Activated T-cell treated with anti-CD3 and anti-CD28 coated beads, Interleukin-2, amount 50 U/mL, for 48 hours (primary cell): ENCODE data around the gene ERCC3.

ENCODE experiments used
- DNase-seq, 2 experiments: peaks; one replicate each; pipeline ENCODE4 v3.0.0-alpha.2; 2020

Gene ERCC3

DNA sequence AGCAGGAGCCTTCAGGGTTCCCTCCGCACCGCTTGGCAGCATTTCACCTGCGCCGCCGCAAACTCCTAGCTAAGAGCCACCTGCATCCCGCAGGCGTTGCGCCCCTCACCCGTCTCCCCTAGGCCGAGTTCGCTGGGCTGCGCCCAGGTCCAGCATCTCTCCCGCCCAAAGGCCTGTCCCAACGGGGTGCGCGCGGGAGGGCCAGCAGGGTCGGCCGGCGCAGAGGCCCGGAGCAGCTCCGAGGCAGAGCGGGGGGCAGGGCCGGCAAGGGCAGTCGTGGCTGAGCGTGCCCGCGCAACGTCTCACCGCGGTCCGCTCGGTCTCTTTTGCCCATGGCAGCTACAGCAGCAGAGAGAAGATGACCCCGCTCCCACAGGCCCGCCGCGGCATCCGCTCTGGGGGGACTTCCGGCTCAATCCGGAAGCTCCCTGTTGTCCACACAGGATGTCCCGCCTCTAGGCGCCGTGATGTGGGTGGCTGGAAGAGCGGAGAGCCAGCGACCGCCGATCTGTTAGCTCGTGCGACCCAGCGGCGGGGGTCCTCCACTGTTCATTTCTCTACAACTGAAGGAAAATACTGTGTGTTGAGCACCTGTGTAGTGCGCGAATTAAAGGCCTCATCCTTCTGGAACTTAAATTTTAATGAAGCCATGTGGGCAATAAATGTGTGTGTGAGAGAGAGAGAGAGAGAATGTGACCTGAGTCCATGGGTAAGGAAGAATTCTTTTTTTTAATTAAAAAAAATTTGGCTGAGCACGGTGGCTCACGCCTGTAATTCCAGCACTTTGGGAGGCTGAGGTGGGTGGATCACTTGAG lies at the start of gene ERCC3:
TSS of gene ERCC3 (minus strand) at position 397 of the 815 bp plus-strand sequence. CDS start at position 334, 63 bp downstream.
- DNase-seq = peak; percentile 87 to 90

DNA sequence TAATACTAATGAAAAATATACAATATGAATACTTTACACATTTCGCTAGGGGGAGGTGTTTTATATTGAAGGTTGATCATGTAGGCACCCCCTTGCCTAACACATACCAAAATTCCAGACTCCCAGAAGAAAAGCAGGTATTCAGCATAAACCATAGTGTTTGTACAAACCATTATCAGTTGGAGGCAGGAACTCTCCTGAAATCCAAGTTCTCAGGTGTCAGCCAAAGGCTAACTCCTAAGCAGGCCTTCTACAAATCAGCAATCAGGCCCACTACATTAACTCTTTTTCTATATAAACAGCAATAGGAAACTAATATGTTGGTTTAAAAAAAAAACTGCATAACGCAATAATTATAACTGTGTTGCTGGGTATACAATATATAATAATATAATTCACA lies 49.3 kb upstream of the ERCC3 start:
- DNase-seq = no peak

DNA sequence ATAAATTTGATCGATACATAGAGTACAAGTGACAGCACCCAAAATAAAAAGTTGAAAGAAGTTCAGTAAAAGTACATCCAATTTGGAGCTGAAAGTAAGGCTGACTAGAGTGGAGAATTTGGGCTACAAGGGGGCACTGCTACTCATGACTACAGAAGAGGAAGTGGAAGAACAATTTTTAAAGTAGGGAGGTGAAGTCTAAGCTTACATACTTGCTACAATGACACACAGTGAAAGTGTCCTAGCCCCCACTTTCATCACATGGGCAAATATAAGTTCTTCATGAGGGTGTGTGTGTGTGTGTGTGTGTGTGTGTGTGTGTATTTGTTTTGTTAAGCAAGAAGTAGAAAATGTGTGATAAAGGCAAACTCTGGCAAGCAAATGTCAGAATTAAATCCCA lies 48.2 kb upstream of the ERCC3 start:
- DNase-seq = no peak

DNA sequence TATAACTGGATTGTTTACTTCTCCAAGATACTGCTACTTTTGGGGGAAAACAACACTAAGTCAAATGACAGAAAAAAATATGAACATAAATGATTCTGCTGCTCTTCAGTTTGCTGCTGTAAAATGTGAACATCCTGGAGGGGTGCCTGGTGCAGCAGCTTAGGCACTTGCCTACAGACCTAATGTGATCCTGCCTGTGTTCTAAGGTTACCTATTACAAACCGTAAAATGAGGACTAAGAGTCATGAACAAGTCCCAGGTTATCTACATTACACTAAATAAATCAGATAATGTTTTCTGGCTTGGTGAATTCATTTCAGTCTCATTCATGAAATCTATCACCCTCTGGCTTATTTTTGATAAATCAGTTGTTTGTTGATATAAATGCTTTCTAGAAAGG lies 38.4 kb upstream of the ERCC3 start:
- no peak for DNase-seq

DNA sequence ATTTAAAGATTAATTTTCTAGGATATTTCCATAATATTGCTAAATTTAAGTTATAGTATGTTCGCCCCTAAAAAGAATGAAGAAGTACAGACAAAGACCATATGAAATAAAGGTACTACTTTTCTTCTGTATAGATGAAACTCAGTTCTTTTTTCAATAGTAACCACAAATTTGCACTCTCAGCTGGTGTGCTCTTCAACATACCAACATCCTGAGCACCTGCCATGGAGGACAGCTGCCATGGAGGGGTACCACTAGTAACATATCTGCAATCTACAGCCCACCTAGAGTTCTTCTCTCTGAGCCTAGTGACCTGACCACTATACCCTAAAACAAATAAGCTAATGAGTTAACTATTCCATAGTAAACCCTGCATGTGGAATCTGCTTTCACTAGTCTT lies 36.8 kb upstream of the ERCC3 start:
- no peak for DNase-seq

DNA sequence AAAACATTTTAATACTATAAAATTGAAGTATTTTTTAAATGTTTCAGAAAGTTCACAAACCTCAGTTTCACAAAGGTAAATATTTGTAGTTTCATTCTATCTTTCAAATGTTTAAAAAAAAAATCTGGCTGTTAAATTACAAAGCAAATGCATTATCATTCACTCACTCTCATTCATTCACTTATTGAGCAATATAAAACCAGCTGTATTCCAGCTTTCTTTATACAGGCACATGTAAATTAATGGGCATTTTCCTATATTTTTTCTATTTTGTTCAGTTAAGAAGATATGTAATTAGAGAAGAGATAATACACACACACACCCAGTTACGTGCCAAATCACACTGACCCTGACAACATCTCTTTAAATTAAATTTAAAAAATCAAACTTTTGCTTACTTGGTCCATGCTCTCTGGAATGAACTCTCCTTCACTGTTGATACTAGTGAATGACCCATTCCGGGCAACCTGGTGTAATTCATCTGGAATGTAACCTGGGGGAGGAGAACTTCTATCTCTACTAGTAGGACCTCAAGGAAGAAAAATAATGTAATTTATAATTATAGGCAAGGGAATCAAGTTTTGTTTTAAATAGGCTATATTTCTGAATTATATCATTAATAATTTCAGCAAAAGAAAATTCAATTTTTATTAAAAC lies 32.5 kb upstream of the ERCC3 start:
- no peak for DNase-seq

DNA sequence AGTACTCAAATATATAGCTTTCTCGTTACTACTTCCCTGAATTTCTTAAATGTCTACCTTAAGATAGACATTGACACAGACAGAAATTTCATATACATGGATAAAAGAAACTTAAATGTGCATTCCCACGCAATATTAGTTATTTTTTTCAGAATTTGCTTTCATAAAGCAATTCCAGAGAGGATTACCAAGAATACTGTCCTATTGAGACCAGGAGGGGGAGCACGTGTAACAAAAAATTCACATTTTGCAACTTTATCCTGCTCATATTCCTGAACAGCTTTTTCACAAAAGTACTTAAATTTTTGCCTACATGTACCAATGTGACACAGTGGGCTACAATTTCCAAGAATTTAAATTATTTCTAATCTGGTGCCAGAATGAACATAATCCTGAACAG lies 30.7 kb upstream of the ERCC3 start:
- DNase-seq = no peak

DNA sequence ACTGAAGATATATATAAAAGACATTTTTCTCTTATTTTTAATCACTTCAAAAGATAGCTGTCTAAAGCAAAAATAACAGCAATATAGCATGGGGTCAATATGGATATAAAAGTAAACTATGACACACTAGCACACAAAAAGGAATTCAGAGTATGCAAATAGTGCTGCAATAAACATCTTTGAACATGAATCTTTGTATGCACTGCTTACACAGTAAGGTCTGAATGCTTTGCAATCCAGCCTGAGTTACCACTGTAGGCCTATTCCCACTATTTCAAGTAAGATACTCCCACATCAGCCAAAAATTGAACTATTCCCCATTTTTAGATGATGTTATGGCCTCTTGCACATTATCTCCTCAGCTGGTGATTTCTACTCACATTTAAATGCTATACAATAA lies 27.4 kb upstream of the ERCC3 start:
- DNase-seq = no peak

DNA sequence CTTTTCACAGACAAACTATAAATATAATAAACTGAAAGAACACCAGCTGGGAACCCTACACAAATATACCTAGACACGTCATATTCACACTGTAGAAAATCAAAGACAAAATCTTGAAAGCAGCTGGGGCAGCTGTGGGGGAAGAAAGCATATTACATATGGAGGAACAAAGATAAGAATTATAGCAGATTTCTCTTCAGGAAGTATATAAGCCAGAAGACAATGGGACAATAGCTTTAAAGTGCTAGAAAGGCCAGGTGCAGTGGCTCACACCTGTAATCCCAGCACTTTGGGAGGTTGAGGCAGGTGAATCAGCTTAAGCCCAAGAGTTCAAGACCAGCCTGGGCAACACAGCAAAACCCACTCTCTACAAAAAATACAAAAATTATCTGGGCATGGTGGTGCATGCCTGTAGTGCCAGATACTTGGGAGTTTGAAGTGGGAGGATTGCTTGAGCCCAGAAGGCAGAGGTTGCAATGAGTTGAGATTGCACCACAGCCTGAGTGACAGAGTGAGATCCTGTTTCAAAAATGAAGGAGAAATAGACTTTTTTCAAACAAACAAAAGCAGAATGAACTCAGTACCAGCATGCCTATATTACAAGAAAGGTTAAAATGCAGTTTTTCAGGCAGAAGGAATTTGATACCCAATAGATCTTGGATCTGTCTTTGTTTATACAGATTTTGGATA lies 26.8 kb upstream of the ERCC3 start:
- no peak for DNase-seq

DNA sequence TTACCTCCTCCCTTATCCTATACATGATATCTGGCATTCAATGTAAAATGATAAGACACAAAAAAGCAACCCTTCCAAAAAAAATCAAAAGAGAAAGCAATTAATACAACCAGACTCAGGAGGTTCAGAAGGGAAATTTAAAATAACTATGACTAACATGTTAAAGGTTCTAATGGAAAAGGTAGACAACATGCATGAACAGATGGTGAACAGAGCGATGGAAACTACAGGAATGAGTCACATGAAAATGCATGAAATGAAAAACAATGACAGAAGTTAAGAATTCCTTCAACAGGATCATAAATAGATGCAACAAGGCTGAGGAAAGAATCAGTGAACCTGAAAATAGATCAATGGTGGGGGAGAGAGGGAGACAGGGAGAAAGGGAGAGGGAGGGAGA lies 26.1 kb upstream of the ERCC3 start:
- DNase-seq = no peak

DNA sequence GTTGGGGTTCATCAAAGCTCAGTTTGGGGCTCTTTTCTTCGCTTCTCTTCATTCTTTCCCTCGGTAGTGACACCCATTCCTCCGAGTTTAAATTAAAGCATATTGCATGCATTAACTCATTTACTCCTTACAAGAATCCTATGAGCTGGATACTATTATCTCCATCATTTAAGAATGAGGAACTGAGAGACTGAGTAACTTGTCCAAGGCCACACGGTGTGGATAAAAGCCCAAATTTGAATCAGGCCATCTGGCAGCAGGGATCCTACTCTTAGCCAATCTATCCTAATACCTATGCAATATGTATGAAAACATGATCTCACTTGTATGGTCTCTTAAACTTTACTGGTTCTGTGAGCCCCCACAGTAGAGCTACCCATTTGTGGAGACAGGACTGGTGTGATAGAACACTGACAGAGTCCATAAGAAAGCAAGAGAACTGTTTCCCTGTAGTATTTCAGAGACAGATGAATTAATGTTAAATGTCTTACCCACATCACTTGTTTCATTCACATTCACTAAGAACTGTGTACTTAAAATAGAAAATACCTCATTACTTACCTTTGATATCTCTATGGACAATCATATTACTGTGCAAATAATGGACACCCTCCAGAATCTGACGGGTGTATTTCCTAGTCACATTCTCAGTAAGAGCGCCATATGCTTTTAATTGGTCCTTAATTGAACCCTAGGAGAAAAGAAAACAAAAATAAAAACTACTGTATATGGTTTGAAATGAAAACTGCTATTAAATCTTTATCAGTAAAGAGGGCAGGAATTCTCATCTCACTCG lies 20.4 kb upstream of the ERCC3 start:
- no peak for DNase-seq

DNA sequence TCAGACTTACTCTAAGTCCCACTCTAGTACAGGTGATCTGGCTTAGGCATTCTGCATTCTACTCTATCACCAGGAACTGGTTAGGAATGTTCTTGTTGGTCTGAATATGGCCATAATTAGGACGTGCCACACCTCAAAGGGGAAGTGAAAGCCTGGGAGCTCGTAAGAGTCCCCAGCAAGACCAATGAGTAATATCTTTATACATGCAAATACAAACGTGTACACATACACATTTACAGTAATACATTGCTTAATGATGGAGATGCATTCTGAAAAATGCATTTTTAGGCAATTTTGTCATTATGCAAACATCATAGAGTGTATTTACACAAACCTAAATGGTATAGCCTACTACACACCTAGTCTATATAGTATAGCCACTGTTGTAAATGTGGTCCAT lies 19.5 kb upstream of the ERCC3 start:
- no peak for DNase-seq

DNA sequence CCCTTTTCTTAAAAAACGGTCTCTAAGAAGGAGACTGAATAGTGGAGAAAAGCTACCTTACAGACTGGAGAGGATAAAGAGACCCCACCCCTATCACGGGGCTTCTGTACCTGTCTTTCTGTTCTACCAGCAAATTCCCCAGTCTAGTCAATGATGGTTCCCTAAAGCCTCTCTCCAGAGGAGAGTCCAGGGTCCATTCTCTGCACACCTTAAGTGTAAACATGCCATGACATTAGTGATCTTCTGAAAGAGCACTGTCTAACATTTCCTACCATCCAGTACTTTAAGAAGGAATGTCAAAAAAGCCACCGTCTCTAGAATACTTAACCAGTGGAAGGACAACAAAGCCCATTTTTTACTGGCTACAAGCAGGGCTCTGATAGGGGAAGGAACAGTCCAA lies 17.0 kb upstream of the ERCC3 start:
- DNase-seq = no peak

DNA sequence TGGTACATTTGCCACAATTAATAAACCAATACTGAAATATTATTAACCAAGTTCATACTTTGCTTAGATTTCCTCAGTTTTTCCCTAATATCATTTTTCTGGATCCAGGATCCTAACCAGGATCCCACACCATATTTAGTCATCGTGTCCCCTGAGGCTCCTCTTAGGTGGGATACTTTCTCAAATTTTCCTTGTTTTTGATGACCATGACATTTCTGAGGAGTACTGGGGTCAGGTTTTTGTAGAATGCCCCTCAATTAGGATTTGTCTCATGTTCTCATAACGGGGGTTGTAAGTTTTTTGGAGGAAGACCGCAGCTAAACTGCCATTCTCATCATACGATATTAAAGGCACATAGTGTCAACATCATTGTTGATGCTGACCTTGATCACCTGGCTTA lies 15.5 kb upstream of the ERCC3 start:
- no peak for DNase-seq

DNA sequence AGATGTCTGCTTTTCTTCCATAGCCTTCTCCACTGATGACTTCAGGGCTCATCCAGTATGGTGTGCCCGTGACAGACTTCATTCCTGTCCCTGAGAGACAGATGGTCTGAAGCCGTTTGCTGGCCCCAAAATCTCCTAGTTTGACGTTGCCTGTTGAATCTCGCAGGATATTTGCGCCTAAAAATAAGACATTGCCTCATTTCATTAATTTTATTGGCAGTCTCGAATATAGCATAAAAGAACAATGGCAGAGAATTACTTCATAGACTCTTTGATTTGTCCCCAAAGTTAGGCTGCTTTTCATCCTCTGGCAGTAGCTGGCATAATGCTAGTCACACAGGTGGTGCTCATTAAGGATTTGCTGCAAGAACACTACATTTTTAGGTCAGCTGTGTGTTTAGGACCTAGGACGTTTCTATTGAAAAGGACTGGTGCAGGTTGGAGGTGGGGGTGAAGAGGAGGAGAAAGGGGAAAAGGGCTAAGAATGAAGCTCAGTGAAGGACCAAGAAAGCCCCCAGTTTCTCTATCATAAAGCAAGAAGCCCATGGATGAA lies 14.7 kb upstream of the ERCC3 start:
- no peak for DNase-seq

DNA sequence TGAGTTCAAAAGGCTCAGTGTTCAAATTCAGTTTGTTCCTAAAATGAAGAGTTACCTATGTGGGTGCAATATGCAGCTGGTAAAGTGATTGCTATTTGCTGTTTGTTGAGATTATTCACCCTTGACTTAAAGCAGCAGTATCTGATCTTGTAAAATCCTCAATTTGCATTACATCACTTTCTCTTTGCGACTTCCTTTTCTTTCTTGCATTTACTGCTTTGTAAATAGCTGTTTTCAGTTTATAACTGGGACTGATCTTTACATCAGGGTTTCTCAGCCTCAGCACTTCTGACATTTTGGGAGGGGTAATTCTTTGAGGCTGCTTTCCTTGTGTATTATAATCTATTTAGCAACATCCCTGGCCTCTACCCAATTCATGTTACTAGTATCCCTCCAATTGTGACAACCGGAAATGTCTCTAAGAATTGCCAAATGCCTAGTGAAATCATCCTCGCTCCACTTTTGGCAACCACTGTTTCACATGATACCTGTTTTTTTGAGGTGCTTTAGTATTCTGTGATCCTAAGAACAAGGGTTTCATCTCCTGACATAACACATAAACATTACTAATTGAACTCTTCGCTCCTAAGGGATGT lies 12.1 kb upstream of the ERCC3 start:
- DNase-seq = no peak

DNA sequence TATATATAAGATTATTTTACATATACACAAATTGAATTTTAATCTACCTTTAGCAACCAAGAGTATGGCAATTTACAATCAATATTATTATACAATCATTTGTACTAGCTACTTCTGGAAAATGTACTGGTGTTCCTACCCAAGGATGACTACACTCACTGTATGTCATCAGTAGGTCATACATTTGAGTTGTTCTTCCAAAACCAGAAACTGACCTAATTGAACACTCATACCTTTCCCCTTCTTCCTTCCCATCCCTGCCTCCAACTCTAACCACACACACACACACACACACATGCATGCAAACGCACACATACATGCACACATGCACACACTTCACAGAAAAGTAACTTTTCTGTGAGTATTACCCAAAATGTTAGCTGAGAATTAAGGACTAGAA lies 8.2 kb upstream of the ERCC3 start:
- no peak for DNase-seq

DNA sequence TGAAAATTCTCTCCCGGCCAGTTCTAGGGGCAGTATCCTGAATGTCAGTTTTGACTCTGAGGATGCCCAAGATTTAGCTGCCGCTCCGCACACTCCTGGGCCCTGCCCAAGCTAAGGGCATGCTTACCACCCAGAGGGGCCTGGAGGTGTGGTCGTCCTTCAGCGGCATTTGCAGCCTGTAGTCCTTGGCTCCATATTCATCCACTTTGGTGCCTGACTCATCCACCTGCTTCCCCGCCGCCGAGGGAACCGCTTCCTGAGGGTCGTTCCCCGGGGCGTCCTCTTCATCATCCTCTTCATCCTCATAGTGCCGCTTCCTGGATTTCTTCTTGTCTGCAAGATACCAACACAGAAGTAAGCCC lies 577 bp downstream of the ERCC3 start:
- peak in 1 of 2 experiments; percentile 43 for DNase-seq

DNA sequence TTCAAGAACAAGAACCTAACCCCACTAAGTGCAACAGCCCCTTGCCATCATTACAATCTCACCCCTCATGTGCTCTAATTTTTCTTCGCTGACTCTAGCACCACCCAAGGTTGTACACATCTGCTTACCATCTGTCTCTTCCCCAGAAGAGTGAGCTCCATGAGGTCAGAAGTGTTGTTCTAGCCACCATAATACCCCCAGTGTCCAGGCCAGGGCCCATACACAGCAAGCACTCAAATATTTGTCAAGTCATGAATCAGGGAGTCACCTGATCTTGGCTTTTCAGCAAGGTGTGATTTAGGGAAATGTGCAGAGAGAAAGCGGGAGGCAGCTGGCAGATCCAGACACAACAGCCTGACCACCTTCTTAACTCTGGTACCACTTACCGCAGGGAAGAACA lies 5.7 kb downstream of the ERCC3 start:
- DNase-seq = peak in 1 of 2 experiments; percentile 7

DNA sequence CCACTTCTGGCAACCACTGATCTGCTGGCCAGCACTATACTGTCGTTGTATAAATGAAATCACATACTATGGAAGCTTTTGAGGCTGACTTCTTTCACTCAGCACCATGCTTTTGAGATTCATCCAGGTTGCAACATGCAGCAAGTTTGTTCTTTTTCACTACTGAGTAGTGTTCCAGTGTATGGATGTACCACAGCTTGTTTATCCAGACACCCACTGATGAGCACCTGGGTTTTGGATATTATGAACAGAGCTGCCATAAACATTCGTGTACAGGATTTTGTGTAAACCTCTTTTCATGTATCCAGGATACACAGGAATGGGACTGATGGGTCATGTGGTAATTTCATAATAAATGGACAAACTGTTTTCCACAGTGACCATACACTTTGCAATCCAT lies 10.7 kb downstream of the ERCC3 start:
- no peak for DNase-seq

DNA sequence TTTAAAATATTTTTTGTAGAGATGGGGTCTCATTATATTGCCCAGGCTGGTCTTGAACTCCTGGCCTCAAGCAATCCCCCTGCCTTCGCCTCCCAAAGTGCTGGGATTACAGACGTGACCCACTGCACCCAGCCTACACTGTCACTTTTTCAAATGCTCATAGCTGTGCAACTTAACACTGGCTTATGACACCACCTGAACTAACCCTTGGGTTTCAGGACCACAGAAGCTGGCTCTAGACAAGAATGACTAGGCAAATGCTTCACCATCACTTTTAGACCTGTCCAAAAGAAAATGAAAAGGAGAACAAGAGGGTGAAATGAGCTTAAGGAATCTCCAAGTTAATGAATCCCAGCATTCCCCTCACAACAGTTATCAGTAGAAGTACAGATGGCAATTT lies 13.3 kb downstream of the ERCC3 start:
- DNase-seq = no peak

DNA sequence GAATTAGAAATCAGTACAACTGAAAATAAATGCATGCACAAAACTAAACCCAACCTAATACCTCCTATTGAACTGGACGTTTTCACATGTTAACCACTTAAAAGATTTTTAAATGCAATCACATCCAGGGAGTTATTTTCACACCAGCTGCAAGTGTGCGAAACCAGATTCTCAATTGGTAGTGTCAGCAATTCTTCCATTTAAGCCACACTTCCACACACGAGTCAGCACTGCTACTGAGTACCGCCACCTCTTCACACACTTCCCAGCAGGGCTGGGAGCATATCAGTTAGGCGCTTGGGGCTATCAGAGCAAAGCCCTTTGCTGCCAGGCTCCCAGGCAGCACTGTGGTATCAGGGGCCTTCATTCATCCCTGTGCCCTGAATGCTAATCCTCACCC lies 14.2 kb downstream of the ERCC3 start:
- DNase-seq = no peak

DNA sequence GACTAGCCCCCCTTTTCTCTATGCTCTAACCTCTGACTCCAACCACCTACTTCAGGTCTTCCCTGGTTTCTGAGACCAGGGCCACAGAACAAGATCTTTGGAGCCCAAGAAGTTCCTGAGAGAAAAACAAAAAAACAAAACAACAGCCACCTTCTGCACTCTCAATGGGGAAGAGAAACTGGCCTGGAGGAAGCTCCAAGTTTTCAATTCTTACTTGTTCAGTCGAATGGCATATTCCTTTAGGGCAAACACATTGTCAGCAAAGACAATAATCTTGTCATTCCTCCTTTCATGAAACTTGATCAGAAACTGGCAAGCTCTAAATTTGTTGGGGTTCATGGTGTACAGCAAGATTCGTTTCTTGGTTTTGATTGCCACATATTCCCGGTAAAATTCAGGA lies 15.0 kb downstream of the ERCC3 start:
- DNase-seq = no peak
